ENCODE results near the gene WDR86. TPM values are rescaled to one million over a fixed set of nuclear protein-coding genes. Genes with fewer than 3 reads are reported as not detected.

The WDR86 gene
- total and polyA plus RNA-seq, 2 of the 4 experiments (the other 2 are of a cell fraction) = not detected

GRCh38 chr7:151399305-151399601, 10.6 kb downstream of the WDR86 start:
- no peaks in the 10 kb centered on the region for H3K79me1 ChIP-seq (ENCODE audit: low read depth in 1 of 2, low read length in 2 of 2)
- TF ChIP-seq RAD21 (IDR thresholded peaks at IDR 0.05; ENCODE audit: low read length) (no peak), CHD1 (IDR thresholded peaks at IDR 0.05; ENCODE audit: low read depth, low read length) (no peak), MAZ (IDR thresholded peaks at IDR 0.05; ENCODE audit: borderline replicate concordance, low read depth, low read length) (no peak), FOS (IDR thresholded peaks at IDR 0.05; ENCODE audit: low read depth, low read length) (no peak), CTCF (conservative IDR thresholded peaks at IDR 0.05; ENCODE audit: low read depth, low read length) (no peak), MAFK (IDR thresholded peaks at IDR 0.05; ENCODE audit: low read depth, low read length) (no peak), BHLHE40 (IDR thresholded peaks at IDR 0.05; ENCODE audit: low read depth, low read length) (no peak)
- H3K18ac ChIP-seq (ENCODE audit: low read depth, low read length) = no peak overlapping the region
- no peak overlapping the region for H2BK120ac ChIP-seq (ENCODE audit: low read depth, low read length)
- ChIA-PET CTCF (no interaction called here), POLR2A (ENCODE audit: unreplicated experiment) (no interaction called here)
- H2AK5ac ChIP-seq (ENCODE audit: low read depth, low read length) = no peak overlapping the region
- no peak overlapping the region for H3K9ac ChIP-seq (ENCODE audit: low read depth, low read length)
- no peak overlapping the region for H2AK9ac ChIP-seq (replicated peaks; ENCODE audit: low read depth, low read length, poor library complexity)
- H3K14ac ChIP-seq (replicated peaks; ENCODE audit: low read depth, low read length) = no peak overlapping the region
- H3K4ac ChIP-seq (ENCODE audit: low read depth, low read length) = no peak overlapping the region
- H3K56ac ChIP-seq (ENCODE audit: extremely low read depth, insufficient read depth, low read length) = no peak overlapping the region
- BruUV-seq (replicated peaks) = no TSS peak
- peaks cover 13% of the 10 kb centered on the region for H3K27me3 ChIP-seq (ENCODE audit: control insufficient read depth, insufficient read depth, low read length)
- no peak overlapping the region for H3K27ac ChIP-seq (ENCODE audit: insufficient read depth, low read length)
- H4K5ac ChIP-seq (ENCODE audit: low read depth, low read length) = no peak overlapping the region
- ATAC-seq (ENCODE audit: low read depth) (no peak), DNase-seq (no peak)
- no peak overlapping the region for H2AFZ ChIP-seq (replicated peaks; ENCODE audit: low read length, poor library complexity)
- 97% methylated on average over 4 of the region's 7 CpGs; no CpG with 5 or more reads in 1 of the 2 experiments for WGBS, 2 experiments (ENCODE audit: extremely low coverage in 2 of 2, insufficient read length in 1 of 2)
- dilution Hi-C loops (cut with HindIII; ENCODE audit: low sequenced_read_pairs, unreplicated experiment) (no loop called here), intact Hi-C loops (cut with micrococcal nuclease) (no loop called here), in situ Hi-C loops (cut with MboI; ENCODE audit: low sequenced_read_pairs) (no loop called here)
- no peak overlapping the region for H2BK5ac ChIP-seq (ENCODE audit: low read depth, low read length, poor library complexity, severe bottlenecking)
- H3K23ac ChIP-seq (ENCODE audit: low read depth, low read length) = no peak overlapping the region
- H3K4me2 ChIP-seq (ENCODE audit: low read depth, low read length) = no peak overlapping the region
- H4K20me1 ChIP-seq (ENCODE audit: insufficient read depth, low read length) = no peaks in the 10 kb centered on the region
- no peak overlapping the region for H4K8ac ChIP-seq (ENCODE audit: low read depth in 2 of 2, low read length in 2 of 2)
- H4K91ac ChIP-seq (ENCODE audit: insufficient read depth, low read depth, low read length) = no peak overlapping the region
- H3K4me1 ChIP-seq (ENCODE audit: control insufficient read depth, insufficient read depth, low read length) = peaks cover 5% of the 10 kb centered on the region; the same call in 1 of the 2 replicates
- no peak overlapping the region for H3K4me3 ChIP-seq (ENCODE audit: insufficient read depth, low read depth, low read length)
- no peaks in the 10 kb centered on the region for H3K36me3 ChIP-seq (ENCODE audit: control insufficient read depth, insufficient read depth, low read length)
- no peak overlapping the region for H2BK20ac ChIP-seq (ENCODE audit: low read depth, low read length)
- H3K9me1 ChIP-seq (ENCODE audit: insufficient read depth, low read length) = no peaks in the 10 kb centered on the region
- H2BK15ac ChIP-seq (ENCODE audit: low read depth, low read length) = no peak overlapping the region
- no peaks in the 10 kb centered on the region for H3K9me3 ChIP-seq (ENCODE audit: control insufficient read depth, insufficient read depth, low read length)
